Stimulated activated CD4-positive, alpha-beta T cell treated with anti-CD3 and anti-CD28 coated beads, TNF-alpha, amount 100 ng/mL, for 24 hours (primary cell): ENCODE measurements around the gene PLG.
"Not testable (repeated sequence)": the region's sequence is repeated elsewhere in the genome, so short reads cannot be mapped to it uniquely, and the experiment has no call there.

Experiments used
- DNase-seq, 3 experiments: peaks; one replicate each; pipeline ENCODE4 v3.0.0-alpha.2; 2020; ENCODE audit warnings: low read depth in 3 of 3

PLG gene

DNA sequence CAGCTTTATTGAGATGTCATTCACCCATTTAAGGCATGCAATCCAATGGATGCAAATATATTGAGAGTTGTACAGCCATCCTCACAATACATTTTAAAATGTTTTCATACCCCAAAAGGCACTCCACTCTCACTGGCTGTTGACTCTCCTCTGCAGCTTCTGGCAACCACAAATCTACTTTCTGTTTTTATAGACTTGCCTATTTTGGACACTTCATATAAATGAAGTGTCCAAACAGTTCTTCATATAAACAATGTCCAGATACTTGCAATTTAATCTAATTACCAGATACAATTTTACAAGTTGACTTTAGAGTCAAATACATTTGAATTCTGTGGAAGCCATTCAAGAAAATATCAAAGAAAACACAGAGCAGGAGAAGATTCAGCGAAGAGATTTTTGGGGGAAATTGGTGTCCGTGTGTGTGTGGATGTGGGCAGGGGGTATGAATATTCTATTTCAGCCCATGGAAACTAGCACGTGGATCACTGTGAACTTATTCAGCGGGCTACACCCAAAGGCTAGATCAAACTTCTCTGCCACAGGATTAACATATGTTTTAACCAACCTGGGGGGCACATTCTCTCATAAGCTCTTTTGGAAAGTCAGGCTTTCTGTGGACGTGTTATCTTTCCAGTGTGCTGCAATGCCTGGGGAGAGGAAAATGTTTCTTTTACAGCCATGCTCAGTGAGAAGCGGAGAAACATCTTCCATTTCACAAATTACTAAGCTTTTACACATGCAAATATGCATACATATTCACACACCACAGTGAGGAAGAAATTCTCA lies 73.9 kb downstream of the PLG start:
- no peak for DNase-seq

DNA sequence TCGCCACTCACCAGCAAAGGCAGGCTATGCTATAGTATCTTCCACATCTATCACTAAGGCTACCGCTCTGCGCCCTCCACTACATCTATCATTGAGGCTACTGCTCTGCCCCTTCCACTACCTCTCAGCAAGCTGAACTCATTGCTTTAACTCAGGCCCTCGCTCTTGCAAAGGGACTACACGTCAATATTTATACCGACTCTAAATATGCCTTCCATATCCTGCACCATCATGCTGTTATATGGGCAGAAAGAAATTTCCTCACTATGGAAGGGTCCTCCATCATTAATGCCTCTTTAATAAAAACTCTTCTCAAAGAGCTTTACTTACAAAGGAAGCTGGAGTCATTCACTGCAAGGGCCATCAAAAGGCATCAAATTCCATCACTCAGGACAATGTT lies 77.1 kb downstream of the PLG start:
- DNase-seq = not testable (repeated sequence)

DNA sequence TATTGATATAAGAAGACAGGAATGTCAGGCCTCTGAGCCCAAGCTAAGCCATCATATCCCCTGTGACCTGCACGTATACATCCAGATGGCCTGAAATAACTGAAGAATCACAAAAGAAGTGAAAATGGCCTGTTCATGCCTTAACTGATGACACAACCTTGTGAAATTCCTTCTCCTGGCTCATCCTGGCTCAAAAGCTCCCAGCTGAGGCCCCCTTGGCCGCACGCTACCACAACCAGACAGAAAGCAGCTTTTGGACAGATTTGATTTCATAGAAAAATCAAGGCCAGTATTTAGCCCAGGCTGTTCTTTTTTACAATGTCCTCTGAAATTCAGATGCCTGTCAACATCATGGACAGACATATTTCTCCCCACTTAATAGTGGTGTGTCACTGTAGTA lies 78.6 kb downstream of the PLG start:
- not testable (repeated sequence) for DNase-seq

DNA sequence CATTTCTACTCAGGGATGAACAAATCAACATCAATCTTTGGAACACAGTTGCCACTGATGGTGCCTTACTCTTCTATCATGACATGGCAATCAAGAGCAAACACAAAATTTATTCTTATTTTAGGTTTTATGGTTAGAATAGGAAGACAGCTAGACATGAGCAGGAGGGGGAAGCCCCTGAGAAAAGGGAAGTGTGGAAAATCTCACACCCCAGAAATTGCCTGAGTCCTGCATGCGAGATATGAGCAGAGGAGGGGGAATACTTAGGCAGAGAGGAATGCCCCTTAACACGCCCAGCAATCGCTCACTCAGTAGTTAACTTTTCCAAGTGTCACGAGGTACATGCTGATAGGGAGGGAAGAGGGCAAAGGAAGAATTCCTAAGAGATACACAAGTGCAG lies 79.3 kb downstream of the PLG start:
- no peak for DNase-seq

DNA sequence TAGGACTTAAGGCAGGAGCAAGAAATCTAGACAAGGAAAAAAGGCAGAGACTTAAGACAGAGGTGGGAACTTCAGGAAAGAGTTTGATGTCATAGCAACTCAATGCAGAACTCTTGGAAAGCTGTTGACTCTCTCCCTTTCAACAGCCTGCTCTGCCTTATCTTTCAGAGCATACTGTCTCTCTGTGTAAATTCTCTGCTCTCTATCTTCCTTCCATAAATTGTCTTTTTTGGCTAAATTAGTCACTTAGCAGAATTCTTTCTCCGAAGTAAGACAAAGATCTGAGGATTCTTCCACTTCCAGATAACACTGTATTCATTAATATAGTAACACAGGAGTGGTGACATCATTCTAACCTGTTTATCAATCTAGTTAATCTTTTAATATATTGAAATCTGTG lies 80.2 kb downstream of the PLG start:
- no peak for DNase-seq

DNA sequence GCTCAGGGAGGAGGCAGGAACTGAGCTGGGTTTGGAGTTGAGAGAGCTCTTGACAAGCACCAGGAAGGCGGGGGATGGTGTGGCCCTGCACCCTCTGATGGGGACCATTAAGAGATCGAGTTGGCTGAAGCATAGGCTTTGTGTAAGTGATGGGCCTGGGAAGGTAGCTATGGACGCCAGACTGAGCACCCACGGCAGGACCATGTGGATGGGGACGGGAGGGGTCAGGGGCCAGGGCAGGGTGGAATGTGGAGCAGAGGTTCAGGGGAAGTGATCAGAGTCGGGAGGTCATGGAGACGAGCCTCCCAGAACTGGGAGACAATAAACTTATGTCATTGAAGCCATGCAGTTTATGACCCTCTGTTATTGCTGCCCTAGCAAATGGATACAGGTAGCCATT lies 81.7 kb downstream of the PLG start:
- no peak for DNase-seq

DNA sequence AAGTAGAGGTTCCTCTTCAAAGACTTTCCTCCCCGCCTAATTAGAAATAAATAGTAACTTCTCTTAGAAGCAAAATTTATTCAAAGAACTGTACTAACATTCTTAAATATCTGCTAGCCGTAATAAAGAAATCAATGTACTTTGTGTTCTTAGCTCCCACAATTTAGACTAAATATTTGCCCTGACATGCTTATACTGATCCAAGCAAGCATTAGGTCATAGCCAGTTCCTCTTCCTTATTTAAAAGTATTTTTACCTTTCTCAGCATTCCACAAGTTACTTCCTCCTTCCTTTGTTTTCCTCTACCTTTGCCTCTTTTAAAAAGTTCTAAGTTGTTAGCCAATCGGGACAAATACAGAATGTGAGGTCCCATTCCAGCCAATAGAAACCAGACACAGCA lies 86.1 kb downstream of the PLG start:
- not testable (repeated sequence) for DNase-seq

DNA sequence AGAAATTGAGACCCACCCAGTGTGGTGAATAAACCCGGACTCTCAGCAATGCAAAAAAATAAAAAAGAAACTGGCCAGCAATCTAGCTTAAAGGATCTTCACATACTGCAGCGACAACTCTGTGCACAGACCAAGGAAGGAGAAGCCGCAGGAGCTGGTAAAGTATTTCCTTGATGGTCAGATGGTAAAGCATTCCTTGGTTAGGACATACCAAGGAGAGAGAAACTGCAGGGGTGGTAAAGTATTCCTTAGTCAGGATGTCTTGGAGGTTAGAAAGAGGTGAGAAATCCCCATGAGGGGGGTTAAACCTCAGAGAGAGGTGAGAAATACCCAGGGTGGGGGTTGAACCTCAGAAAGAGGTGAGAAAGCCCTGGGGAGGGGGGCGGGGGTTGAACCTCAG lies 86.8 kb downstream of the PLG start:
- DNase-seq = no peak

DNA sequence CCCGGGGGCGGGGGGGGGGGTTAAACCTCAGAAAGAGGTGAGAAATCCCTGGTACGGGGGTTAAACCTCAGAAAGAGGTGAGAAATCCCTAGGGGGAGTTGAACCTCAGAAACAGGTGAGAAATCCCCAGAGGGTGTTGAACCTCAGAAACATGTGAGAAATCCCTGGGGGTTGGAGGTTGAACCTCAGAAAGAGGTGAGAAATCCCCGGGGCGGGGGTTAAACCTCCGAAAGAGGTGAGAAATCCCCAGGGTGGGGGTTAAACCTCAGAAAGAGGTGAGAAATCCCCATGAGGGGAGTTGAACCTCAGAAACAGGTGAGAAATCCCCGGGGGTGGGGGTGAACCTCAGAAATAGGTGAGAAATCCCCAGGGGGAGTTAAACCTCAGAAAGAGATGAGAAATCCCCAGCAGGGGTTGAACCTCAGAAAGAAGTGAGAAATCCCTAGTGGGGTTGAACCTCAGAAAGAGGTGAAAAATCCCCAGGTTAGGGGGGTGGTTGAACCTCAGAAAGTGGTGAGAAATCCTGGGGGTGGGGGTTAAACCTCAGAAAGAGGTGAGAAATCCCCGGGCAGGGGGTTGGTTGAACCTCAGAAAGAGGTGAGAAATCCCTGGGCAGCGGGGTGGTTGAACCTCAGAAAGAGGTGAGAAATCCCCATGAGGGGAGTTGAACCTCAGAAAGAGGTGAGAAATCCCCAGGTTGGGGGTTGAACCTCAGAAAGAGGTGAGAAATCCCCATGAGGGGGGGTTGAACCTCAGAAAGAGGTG lies 87.4 kb downstream of the PLG start:
- peak in 1 of 3 experiments; percentile 2 for DNase-seq

DNA sequence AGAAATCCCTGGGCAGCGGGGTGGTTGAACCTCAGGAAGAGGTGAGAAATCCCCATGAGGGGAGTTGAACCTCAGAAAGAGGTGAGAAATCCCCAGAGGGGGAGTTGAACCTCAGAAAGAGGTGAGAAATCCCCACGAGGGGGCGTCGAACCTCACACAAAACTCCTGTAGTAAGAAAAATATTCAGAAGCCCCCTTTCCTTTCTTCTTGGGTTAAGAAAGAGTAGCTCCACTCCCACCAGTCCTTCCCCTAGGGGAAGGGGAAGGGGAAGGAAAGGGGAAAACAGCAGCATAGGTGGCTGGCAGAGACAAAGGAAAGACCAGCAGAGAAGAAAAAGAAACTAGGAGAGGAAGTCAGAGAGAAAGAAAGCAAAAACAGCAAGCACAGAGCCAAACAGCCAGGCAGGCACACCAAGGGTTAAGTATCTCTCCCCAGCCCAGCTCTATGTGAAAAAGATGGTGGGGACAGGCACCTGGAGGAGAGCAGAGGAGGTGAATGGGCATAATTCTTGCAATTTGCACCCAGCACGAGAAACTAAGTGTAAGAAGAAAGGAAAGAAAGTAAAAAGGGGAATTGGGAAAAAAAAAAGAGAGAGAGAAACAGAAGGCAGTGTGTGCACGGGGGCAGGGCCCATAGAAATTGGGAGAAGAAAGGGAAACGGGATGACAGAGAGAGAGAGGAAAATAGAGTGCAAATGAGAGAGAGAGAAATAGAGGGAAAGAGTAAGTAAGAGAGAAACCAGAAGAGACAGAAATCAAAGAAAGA lies 88.2 kb downstream of the PLG start:
- no peak for DNase-seq

DNA sequence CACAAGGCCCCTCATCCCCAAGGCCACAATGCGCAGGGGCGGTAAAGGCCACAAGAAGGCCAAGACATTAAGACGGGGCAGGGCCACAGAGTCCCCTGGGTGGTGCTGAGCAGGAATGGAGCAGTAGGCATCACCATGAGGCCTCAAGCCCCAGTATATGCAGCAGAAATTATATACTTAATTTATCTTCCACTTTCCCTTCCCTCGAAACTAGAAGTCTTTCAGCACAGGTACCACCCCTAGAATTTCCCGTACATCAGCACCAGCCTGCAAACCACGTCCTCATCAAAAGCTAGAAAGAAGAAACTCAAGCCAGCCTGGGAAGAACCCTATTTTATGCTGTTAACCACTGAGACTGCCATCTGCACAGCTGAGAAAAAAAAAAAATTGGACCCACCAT lies 89.4 kb downstream of the PLG start:
- DNase-seq = no peak

DNA sequence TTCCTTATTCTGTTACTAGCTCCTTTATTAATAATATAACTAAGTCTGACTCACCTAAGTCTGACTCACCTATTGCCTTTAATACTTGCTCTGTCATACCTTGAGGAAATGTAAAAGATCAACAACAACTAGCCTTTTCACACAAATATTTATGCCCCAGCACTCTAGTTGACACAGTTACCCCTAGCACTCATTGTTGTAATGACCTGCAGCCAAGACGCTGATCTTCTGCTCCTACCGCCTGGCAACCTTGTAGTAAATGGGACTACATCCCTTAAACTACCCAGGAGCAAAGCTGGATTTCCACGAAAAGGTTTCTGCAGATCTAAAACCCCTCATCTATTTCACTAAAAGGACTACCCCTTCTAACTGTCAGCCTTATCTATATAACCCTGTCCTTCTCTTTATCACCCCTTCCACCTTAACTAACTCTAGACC lies 90.0 kb downstream of the PLG start:
- DNase-seq = no peak

DNA sequence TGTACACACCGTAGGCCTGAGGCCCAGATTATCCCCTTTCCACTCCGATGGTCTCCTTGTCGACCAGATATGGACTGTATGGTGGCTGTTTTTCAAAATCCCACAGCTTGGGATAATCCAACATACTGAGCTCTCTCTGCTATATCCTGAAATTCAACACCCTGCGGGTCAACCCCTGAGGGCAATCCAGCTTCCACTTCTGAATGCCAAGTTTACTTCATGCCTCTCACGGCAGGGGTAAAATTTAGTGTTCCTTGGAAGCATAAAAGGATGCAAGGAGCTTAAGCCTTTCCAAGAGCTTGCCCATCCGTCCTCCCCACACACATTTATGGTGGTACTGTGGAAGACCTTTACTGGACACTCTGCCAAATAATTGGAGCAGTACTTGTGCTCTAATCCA lies 90.7 kb downstream of the PLG start:
- no peak for DNase-seq

DNA sequence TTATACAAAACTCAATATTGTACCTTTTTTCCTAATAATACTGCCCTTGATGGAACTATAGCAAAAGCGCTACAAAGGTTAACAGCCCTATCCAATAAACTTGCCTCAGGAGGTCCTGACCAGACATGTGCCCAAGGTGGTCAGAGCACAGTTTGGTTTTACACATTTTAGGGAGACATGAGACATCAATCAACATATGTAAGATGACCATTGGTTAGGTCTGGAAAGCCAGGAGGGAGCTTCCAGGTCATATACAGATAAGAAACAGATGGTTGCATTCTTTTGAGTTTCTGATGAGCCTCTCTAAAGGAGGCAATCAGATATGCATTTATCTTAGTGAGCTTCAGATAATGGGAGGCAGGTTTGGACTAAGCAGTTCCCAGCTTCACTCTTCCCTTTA lies 91.6 kb downstream of the PLG start:
- DNase-seq = no peak

DNA sequence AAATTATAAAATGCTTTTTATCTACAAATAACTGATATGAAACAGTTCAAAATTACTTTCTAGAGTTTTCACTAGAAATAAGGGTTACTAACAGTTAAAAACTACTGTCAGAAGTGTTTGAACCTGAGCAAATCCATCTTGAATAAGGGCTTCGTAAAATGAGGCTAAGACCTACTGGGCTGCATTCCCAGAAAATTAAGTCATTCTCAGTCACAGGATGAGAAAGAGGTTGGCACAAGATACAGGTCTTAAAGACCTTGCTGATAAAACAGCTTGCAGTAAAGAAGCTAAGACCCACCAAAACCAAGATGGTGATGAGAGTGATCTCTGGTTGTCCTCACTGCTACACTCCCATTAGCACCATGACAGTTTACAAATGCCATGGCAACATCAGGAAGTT lies 93.7 kb downstream of the PLG start:
- DNase-seq = no peak

DNA sequence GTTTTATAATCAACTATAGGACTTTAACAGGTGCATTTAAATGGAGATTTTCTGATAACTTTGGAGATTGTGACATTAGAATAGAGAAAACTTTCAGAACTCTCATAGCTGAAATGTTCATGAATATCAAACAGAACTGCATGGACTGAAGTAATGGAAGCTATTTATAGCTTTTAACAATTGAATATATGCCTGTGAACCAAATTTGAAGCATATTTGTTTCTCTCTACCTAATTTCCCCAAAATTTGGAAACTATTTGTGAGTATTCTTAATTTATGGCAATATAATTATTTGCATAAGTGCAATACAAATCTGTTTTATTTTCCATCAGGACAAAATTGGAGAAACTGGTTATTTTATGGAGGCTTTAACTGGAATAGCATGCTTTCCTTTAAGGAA lies 96.6 kb downstream of the PLG start:
- no peak for DNase-seq

DNA sequence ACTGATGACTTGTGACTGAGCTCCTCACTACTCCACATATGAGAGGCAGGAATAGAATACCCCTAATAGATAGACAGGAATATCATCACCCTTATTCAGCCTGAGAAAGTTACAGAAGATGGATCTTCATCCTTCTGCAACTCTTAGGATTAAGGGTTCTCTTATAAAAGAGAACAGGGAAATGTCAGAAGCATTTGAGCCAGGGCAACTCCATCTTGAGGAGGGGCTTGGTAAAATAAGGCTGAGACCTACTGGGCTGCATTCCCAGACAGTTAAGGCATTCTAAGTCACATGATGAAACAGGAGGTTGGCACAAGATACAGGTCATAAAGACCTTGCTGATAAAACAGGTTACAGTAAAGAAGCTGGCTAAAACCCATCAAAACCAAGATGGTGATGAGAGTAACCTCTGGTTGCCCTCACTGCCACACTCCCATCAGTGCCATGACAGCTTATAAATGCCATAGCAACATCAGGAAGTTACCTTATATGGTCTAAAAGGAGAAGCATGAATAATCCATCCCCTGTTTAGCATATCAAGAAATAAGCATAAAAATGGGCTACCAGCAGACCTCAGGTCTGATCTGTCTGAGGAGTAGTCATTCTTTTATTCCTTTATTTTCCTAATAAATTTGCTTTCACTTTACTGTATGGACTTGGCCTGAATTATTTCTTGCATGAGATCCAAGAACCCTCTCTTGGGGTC lies 97.9 kb downstream of the PLG start:
- DNase-seq = no peak

DNA sequence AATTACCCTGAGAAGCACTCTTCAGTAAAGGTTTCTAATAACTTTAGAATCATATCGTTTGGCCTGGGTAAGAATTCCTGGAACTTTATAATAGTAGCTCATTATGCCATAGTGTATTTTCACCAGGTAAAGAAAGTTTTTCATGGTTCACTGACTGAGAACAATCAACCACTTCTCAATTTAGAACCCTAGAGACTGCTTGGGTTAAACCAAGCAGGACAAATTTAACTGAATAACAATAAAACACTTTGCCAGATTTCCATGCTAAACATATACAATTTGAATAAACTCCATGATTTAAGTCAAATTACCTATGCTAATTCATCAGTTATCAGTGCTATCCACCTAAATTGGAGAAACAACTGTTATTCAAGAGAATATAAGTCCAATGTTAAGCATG lies 99.4 kb downstream of the PLG start:
- DNase-seq = no peak

DNA sequence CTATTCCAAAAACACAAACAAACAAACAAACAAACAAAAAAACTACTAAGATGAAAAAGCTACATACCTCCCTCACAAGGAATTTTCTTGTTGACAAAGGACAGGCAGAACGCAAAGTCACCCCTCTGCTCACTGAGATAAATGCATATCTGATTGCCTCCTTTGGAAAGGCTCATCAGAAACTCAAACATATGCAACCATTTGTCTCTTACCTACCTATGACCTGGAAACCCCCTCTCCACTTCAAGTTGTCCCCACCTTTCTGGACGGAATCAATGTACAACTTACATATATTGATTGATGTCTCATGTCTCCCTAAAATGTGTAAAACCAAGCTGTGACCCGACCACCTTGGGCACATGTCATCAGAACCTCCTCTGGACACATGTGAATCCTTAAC lies 100.0 kb downstream of the PLG start:
- not testable (repeated sequence) for DNase-seq
